ENCODE measurements around the gene RALGAPA1. TPM values are rescaled to one million over a fixed set of nuclear protein-coding genes. Genes with fewer than 3 reads are reported as not detected.
"Not testable (repeated sequence)": the region's sequence is repeated elsewhere in the genome, so short reads cannot be mapped to it uniquely, and the experiment has no call there.

RALGAPA1 gene
- total RNA-seq, 4 donors from 2014 or later, result 44.1 to 138 (median 108) TPM

- H3K27me3 ChIP-seq, result no peaks in the 10 kb centered on the region
- peak within 1 kb of the TSS; percentile 63 to 84 for H3K4me3 ChIP-seq
- H3K27ac ChIP-seq, result peak within 1 kb of the TSS; percentile 94 to 95
- no peaks in the 10 kb centered on the region for H3K9me3 ChIP-seq
- intact Hi-C loops (cut with DNase I; ENCODE audit: low total_unique reads), result no loop called here
- no peaks in the 10 kb centered on the region for H3K4me1 ChIP-seq
- peak; percentile 98 for DNase-seq
- TF ChIP-seq CTCF (IDR thresholded peaks at IDR 0.05) (peak; percentile 7 to 37 (median 20)), POLR2A (IDR thresholded peaks at IDR 0.05) (peak; percentile 80 to 92)
- no peaks in the 10 kb centered on the region for H3K36me3 ChIP-seq
Observed at GRCh38 chr14:35826218-35826951, 17.3 kb upstream of the RALGAPA1 start, which contains the start of gene BRMS1L. Gene BRMS1L (plus strand): TSS chr14:35826338. CDS start chr14:35826517, 179 bp downstream.

DNA sequence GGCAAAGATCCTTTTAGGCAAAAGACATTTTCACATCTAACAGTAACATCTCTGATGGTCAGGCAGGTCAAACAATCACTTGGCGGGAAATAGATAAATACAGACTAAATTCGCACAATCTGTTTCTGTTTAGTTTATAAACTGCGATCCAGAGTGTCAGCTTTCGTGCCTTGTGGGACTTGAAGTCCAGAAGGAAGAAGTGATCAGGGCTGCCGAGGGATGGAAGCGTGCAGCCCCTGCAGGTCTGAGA lies 16.8 kb upstream of the RALGAPA1 start:
- Histone ChIP-seq H3K4me1 (no peaks in the 10 kb centered on the region), H3K9me3 (no peaks in the 10 kb centered on the region), H3K27me3 (no peaks in the 10 kb centered on the region), H3K36me3 (no peaks in the 10 kb centered on the region), H3K27ac (peak overlapping the region; percentile 76 to 95), H3K4me3 (peak overlapping the region; percentile 63 to 84)
- no peak for TF ChIP-seq POLR2A (IDR thresholded peaks at IDR 0.05)
- TF ChIP-seq CTCF (IDR thresholded peaks at IDR 0.05), result no peak
- intact Hi-C loops (cut with DNase I; ENCODE audit: low total_unique reads), result no loop called here
- no peak for DNase-seq

DNA sequence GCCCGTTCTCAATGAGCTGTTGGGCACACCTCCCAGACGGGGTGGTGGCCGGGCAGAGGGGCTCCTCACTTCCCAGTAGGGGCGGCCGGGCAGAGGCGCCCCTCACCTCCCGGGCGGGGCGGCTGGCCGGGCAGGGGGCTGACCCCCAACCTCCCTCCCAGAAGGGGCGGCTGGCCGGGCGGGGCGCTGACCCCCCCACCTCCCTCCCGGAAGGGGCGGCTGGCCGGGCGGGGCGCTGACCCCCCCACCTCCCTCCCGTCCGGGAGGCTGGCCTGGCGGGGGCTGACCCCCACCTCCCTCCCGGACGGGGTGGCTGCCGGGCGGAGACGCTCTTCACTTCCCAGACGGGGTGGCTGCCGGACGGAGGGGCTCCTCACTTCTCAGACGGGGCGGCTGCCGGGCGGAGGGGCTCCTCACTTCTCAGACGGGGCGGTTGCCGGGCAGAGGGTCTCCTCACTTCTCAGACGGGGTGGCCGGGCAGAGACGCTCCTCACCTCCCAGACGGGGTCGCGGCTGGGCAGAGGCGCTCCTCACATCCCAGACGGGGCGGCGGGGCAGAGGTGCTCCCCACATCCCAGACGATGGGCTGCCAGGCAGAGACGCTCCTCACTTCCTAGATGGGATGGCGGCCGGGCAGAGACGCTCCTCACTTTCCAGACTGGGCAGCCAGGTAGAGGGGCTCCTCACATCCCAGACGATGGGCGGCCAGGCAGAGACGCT lies 15.5 kb upstream of the RALGAPA1 start:
- intact Hi-C loops (cut with DNase I; ENCODE audit: low total_unique reads); H3K27ac ChIP-seq; H3K9me3 ChIP-seq; H3K27me3 ChIP-seq; DNase-seq; H3K4me3 ChIP-seq; H3K4me1 ChIP-seq; H3K36me3 ChIP-seq: not testable (repeated sequence)

- H3K27me3 ChIP-seq, result no peaks in the 10 kb centered on the region
- H3K36me3 ChIP-seq, result no peaks in the 10 kb centered on the region
- no peaks in the 10 kb centered on the region for H3K9me3 ChIP-seq
- H3K27ac ChIP-seq, result no peak overlapping the region
- TF ChIP-seq CTCF (IDR thresholded peaks at IDR 0.05), result no peak
- no peak for TF ChIP-seq POLR2A (IDR thresholded peaks at IDR 0.05)
- no peaks in the 10 kb centered on the region for H3K4me1 ChIP-seq
- DNase-seq, result no peak
- intact Hi-C loops (cut with DNase I; ENCODE audit: low total_unique reads), result no loop called here
- no peak overlapping the region for H3K4me3 ChIP-seq
Observed at GRCh38 chr14:35822501-35822900, 13.4 kb upstream of the RALGAPA1 start.

GRCh38 chr14:35821564-35822411 lies 12.7 kb upstream of the RALGAPA1 start:
- H3K27ac ChIP-seq, result no peak overlapping the region
- H3K36me3 ChIP-seq, result no peaks in the 10 kb centered on the region
- intact Hi-C loops (cut with DNase I; ENCODE audit: low total_unique reads), result no loop called here
- H3K9me3 ChIP-seq, result no peaks in the 10 kb centered on the region
- no peaks in the 10 kb centered on the region for H3K27me3 ChIP-seq
- no peak for DNase-seq
- no peaks in the 10 kb centered on the region for H3K4me1 ChIP-seq
- TF ChIP-seq POLR2A (IDR thresholded peaks at IDR 0.05) (no peak), CTCF (IDR thresholded peaks at IDR 0.05) (peak; percentile 32 to 77 (median 55))
- H3K4me3 ChIP-seq, result no peak overlapping the region
